SU-DHL-6 (cell line): ENCODE results near the gene SNPH.

Experiments
- EZH2phosphoT487 ChIP-seq: fragments of 200-600 bp; sonication (generic), shearing (Covaris generic); conservative IDR thresholded peaks from 2 replicates; pipeline ENCODE4 v1.6.1; 2018; ENCODE audit warnings: mild to moderate bottlenecking, antibody characterized with exemption, low read length, moderate library complexity, mixed read lengths
- TF ChIP-seq, protein P1 (sequence below): fragments of 200-600 bp; sonication (generic); IDR thresholded peaks from one replicate; pipeline ENCODE4 v1.5.1; 2017; ENCODE audit warnings: antibody characterized with exemption, mild to moderate bottlenecking, low read length, moderate library complexity; ENCODE audit not compliant: insufficient read depth, poor library complexity, severe bottlenecking

DNA sequence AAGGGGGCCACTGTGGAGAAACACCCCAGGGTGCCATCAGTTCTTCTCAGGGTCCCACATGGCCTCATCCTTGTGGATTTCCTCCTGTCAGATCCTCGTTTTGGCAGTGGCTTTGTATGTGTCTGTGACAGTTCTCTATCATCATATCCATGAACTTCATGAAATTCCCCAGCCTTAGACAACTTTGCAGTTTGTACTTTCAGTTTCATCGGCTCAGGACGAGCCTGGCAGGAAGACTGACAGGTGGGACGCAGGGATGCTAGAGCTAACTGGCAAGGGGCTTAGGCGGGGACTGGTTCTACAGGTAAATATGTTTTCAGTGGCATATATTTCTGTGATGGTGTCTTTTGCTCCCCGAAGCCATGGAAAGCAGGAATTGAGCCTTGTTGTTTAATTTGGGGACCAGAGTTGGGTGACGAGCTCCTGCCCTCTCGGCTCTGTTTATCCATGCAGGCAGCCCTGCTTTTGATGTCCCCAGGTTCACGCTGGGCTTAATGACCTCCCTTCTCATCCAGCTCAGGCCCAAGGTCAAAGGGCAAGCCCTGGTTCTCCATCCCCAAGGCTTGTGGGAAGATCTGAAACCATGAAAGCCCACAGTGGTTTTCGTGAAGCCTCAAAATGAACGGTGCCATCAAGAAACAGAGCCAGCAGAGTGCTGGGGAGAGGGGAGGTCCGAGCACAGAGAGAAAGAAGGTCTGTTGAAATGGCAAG lies 51.6 kb downstream of the SNPH start:
- TF ChIP-seq, protein P1, sequence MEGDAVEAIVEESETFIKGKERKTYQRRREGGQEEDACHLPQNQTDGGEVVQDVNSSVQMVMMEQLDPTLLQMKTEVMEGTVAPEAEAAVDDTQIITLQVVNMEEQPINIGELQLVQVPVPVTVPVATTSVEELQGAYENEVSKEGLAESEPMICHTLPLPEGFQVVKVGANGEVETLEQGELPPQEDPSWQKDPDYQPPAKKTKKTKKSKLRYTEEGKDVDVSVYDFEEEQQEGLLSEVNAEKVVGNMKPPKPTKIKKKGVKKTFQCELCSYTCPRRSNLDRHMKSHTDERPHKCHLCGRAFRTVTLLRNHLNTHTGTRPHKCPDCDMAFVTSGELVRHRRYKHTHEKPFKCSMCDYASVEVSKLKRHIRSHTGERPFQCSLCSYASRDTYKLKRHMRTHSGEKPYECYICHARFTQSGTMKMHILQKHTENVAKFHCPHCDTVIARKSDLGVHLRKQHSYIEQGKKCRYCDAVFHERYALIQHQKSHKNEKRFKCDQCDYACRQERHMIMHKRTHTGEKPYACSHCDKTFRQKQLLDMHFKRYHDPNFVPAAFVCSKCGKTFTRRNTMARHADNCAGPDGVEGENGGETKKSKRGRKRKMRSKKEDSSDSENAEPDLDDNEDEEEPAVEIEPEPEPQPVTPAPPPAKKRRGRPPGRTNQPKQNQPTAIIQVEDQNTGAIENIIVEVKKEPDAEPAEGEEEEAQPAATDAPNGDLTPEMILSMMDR = no peak
- TF ChIP-seq EZH2phosphoT487 = no peak
